HCT116 (cell line): Measurements from ENCODE around the gene SPTBN1. TPM values are rescaled to one million over a fixed set of nuclear protein-coding genes. Genes with fewer than 3 reads are reported as not detected.

ENCODE experiments used
- ATAC-seq: fragments of 200-7000 bp; cut with Tn5 transposase; 2 replicates; pipeline ENCODE4 v1.9.1; 2020; ENCODE audit warnings: mild to moderate bottlenecking, moderate library complexity
- BruUV-seq: library from RNA; stranded (reverse); fragments of 400-500 nt; replicated peaks from 2 replicates; lab custom pipeline; 2021; lab: Mats Ljungman, UMichigan
- CTCF ChIA-PET: fragments of 300-600 bp; sonication (Branson Sonifier 250); formaldehyde crosslinking; loops from one replicate; lab custom pipeline; 2021; ENCODE audit warnings: antibody characterized with exemption; lab: Charles Lee
- POLR2A ChIA-PET: fragments of 300-600, 350-600 bp; sonication (Branson Sonifier 250); formaldehyde crosslinking; loops from one replicate; lab custom pipeline; 2021; ENCODE audit warnings: antibody characterized with exemption; lab: Charles Lee
- RAD21 ChIA-PET, 2 experiments: fragments of 300-600 bp; sonication (Branson Sonifier 250); formaldehyde crosslinking; loops; one replicate each; lab custom pipeline; 2023; ENCODE audit warnings: low total read pairs in 2 of 2; ENCODE audit not compliant: uncharacterized antibody in 2 of 2, unreplicated experiment in 2 of 2, low non-redundant PET in 1 of 2; lab: Charles Lee
- DNase-seq: peaks from one replicate; pipeline ENCODE4 v3.0.0-alpha.2; 2010; ENCODE audit warnings: low read depth, low spot score
- H2AFZ ChIP-seq: fragments of 200-600 bp; shearing (Covaris generic), sonication (generic); 2 replicates; pipeline ENCODE4 v1.6.1; 2017; ENCODE audit warnings: low read depth, mixed run types, mixed read lengths, antibody characterized with exemption, low read length; ENCODE audit not compliant: poor library complexity, severe bottlenecking
- H3K27ac ChIP-seq: 2 replicates; pipeline ENCODE4 v1.5.1; 2012; ENCODE audit warnings: low read depth, low read length
- H3K27me3 ChIP-seq: fragments of 200-600 bp; sonication (generic); 2 replicates; pipeline ENCODE4 v1.6.1; 2016; ENCODE audit warnings: mixed run types, low read length, mixed read lengths; ENCODE audit not compliant: insufficient read depth
- H3K36me3 ChIP-seq, 2 experiments: fragments of 200-500 bp in 1 of 2; fragments of 200-600 bp in 1 of 2; sonication (Bioruptor generic) in 1 of 2; sonication (generic) in 1 of 2; 2 replicates each; pipeline versions ENCODE4 v1.5.1 to v1.6.1; 2014 to 2016; ENCODE audit warnings: low read length in 2 of 2, inconsistent platforms in 1 of 2, mixed read lengths in 1 of 2, mixed run types in 1 of 2; ENCODE audit not compliant: insufficient read depth in 2 of 2, control insufficient read depth in 1 of 2
- H3K4me1 ChIP-seq, 2 experiments: fragments of 200-600 bp in 1 of 2; sonication (generic) in 1 of 2; 2 replicates each; pipeline versions ENCODE4 v1.5.1 to v1.6.1; 2012 to 2017; ENCODE audit warnings: low read length in 2 of 2, inconsistent platforms in 1 of 2, mild to moderate bottlenecking in 1 of 2, mixed read lengths in 1 of 2, mixed run types in 1 of 2, moderate library complexity in 1 of 2; ENCODE audit not compliant: insufficient read depth in 2 of 2, control insufficient read depth in 1 of 2
- H3K4me2 ChIP-seq: fragments of 200-600 bp; sonication (generic); 2 replicates; pipeline ENCODE4 v1.6.1; 2017; ENCODE audit warnings: mixed run types, low read length, mixed read lengths
- H3K4me3 ChIP-seq, 2 experiments: fragments of 200-600 bp in 1 of 2; sonication (generic) in 1 of 2; replicated peaks in 1 of 2; 2 replicates each; pipeline ENCODE4 v1.5.1; 2011 to 2016; ENCODE audit warnings: low read length in 2 of 2, control low read depth in 1 of 2, low read depth in 1 of 2, mild to moderate bottlenecking in 1 of 2, mixed read lengths in 1 of 2, mixed run types in 1 of 2
- H3K79me2 ChIP-seq: fragments of 200-600 bp; sonication (generic); 2 replicates; pipeline ENCODE4 v1.6.1; 2017; ENCODE audit warnings: mild to moderate bottlenecking, mixed run types, low read length, moderate library complexity, mixed read lengths; ENCODE audit not compliant: insufficient read depth
- H3K9ac ChIP-seq: fragments of 200-600 bp; sonication (generic); 2 replicates; pipeline ENCODE4 v1.6.1; 2016; ENCODE audit warnings: low read length, mixed read lengths
- H3K9me2 ChIP-seq: fragments of 200-600 bp; sonication (generic), shearing (Covaris generic); 2 replicates; pipeline ENCODE4 v1.6.1; 2017; ENCODE audit warnings: mixed run types, mild to moderate bottlenecking, moderate library complexity; ENCODE audit not compliant: insufficient read depth
- H3K9me3 ChIP-seq, 2 experiments: fragments of 200-500 bp in 1 of 2; fragments of 200-600 bp in 1 of 2; sonication (Bioruptor generic) in 1 of 2; sonication (generic) in 1 of 2; 2 replicates each; pipeline ENCODE4 v1.6.1; 2014 to 2017; ENCODE audit warnings: low read length in 2 of 2, mixed read lengths in 2 of 2, inconsistent platforms in 1 of 2, low read depth in 1 of 2, mild to moderate bottlenecking in 1 of 2, mixed run types in 1 of 2, moderate library complexity in 1 of 2; ENCODE audit not compliant: control insufficient read depth in 1 of 2, insufficient read depth in 1 of 2
- H4K20me1 ChIP-seq: fragments of 200-600 bp; sonication (generic), shearing (Covaris generic); 2 replicates; pipeline ENCODE4 v1.6.1; 2017; ENCODE audit warnings: mixed run types, mild to moderate bottlenecking, moderate library complexity; ENCODE audit not compliant: insufficient read depth
- ATF3 ChIP-seq: IDR thresholded peaks from 2 replicates; pipeline ENCODE4 v1.6.1; 2012
- CBX3 ChIP-seq: IDR thresholded peaks from 2 replicates; pipeline ENCODE4 v1.6.1; 2012; ENCODE audit warnings: low read depth
- CEBPB ChIP-seq: IDR thresholded peaks from 2 replicates; pipeline ENCODE4 v1.6.1; 2012; ENCODE audit warnings: low read depth
- EGR1 ChIP-seq: IDR thresholded peaks from 2 replicates; pipeline ENCODE4 v1.6.1; 2012; ENCODE audit warnings: low read depth
- ELF1 ChIP-seq: IDR thresholded peaks from 2 replicates; pipeline ENCODE4 v1.6.1; 2012; ENCODE audit warnings: low read depth, borderline replicate concordance
- EZH2 ChIP-seq: fragments of 200-600 bp; sonication (generic); IDR thresholded peaks from 2 replicates; pipeline ENCODE4 v1.6.1; 2017; ENCODE audit warnings: antibody characterized with exemption, mixed run types
- FOSL1 ChIP-seq: IDR thresholded peaks from 2 replicates; pipeline ENCODE4 v1.6.1; 2012; ENCODE audit warnings: low read depth
- POLR2A ChIP-seq: IDR thresholded peaks from 2 replicates; pipeline ENCODE4 v1.7.0; 2011; ENCODE audit warnings: borderline replicate concordance; ENCODE audit not compliant: insufficient read depth, insufficient read length; ENCODE audit errors: extremely low read depth
- RAD21 ChIP-seq: IDR thresholded peaks from 2 replicates; pipeline ENCODE4 v1.6.1; 2012; ENCODE audit warnings: low read depth, mild to moderate bottlenecking
- SIN3A ChIP-seq: IDR thresholded peaks from 2 replicates; pipeline ENCODE4 v1.6.1; 2012; ENCODE audit warnings: low read depth
- SRF ChIP-seq: IDR thresholded peaks from 2 replicates; pipeline ENCODE4 v1.6.1; 2012; ENCODE audit warnings: low read depth
- YY1 ChIP-seq: IDR thresholded peaks from 2 replicates; pipeline ENCODE4 v1.6.1; 2011; ENCODE audit warnings: low read length, low read depth, moderate library complexity, mild to moderate bottlenecking; ENCODE audit not compliant: insufficient replicate concordance; ENCODE audit errors: extremely low read depth
- ZBTB33 ChIP-seq: IDR thresholded peaks from 2 replicates; pipeline ENCODE4 v1.6.1; 2011; ENCODE audit warnings: mild to moderate bottlenecking, low read length, moderate library complexity; ENCODE audit not compliant: insufficient replicate concordance; ENCODE audit errors: extremely low read depth
- ZFX ChIP-seq: fragments of 450-650 bp; IDR thresholded peaks from 2 replicates; pipeline ENCODE4 v1.6.1; 2017
- ZNF274 ChIP-seq: fragments of 200-500 bp; sonication (Bioruptor generic); IDR thresholded peaks from 2 replicates; pipeline ENCODE4 v1.6.1; 2014; ENCODE audit warnings: mild to moderate bottlenecking, low read depth, low read length, inconsistent platforms
- intact Hi-C: fragments of 100-400 bp; cut with micrococcal nuclease; formaldehyde crosslinking; loops from 2 replicates; pipeline ENCODE4 v1.10.0; 2022
- total RNA-seq: library from RNA; stranded (reverse); gene quantifications from one replicate; pipeline ENCODE4 v1.2.1, GENCODE V29; 2021; ENCODE audit not compliant: unreplicated experiment
- TF ChIP-seq, protein P1 (sequence below), 3 experiments: fragments of 200-600 bp in 1 of 3; sonication (generic) in 1 of 3; IDR thresholded peaks in 2 of 3; conservative IDR thresholded peaks in 1 of 3; 2 replicates each; pipeline ENCODE4 v1.5.1; 2012 to 2017; ENCODE audit warnings: low read depth in 2 of 3, low read length in 2 of 3, antibody characterized with exemption in 1 of 3, borderline replicate concordance in 1 of 3, control low read depth in 1 of 3, mild to moderate bottlenecking in 1 of 3, mixed read lengths in 1 of 3, mixed run types in 1 of 3, moderate library complexity in 1 of 3; ENCODE audit not compliant: insufficient read depth in 1 of 3

The SPTBN1 gene
- total RNA-seq, 1 experiment from 2014 or later: 84.4 TPM

GRCh38 chr2:54477896-54478295, 21.8 kb downstream of the SPTBN1 start (continued):
- TF ChIP-seq ZFX (no peak), RAD21 (no peak)

DNA sequence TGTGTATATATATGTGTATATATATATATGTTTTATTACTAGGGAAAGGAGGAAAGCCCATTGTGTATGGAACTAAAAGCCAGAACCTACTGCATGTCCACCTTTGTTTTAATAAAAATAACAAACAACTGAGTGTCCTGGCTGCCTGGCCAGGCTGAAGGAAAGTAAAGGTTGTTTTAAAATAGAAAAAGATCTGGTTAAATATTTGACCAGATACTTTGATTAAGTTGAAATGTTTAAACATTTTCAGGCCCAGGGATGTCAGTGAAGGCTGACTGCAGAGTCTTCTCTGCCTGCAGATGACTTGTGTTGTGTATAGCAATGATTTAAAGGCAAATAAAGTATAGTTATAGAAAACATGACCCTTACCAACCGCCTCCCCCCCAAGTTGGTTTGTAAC, 22.8 kb downstream of the SPTBN1 start:
- CTCF ChIA-PET: no interaction called here
- POLR2A ChIA-PET: no interaction called here
- intact Hi-C loops: no loop called here
- H3K27me3 ChIP-seq: no peaks in the 10 kb centered on the region
- RAD21 ChIA-PET: no interaction called here
- no peak overlapping the region for H3K9ac ChIP-seq
- H4K20me1 ChIP-seq: no peaks in the 10 kb centered on the region
- ATAC-seq (no peak), DNase-seq (no peak)
- H3K9me3 ChIP-seq: no peaks in the 10 kb centered on the region
- H3K4me1 ChIP-seq: peaks cover 22 to 50% of the 10 kb centered on the region in 2 experiments
- BruUV-seq: no TSS peak
- H2AFZ ChIP-seq: no peak overlapping the region
- H3K4me3 ChIP-seq: no peak overlapping the region
- no peaks in the 10 kb centered on the region for H3K9me2 ChIP-seq
- no peak for TF ChIP-seq SRF
- H3K4me2 ChIP-seq: peak overlapping the region; percentile 0; the same call in 1 of the 2 replicates
- H3K36me3 ChIP-seq: no peaks in the 10 kb centered on the region
- 0 out of 2 replicates have a peak, but pooled peaks cover 7% of the 10 kb centered on the region for H3K79me2 ChIP-seq
- H3K27ac ChIP-seq: no peak overlapping the region

GRCh38 chr2:54479424-54479823, 23.3 kb downstream of the SPTBN1 start:
- Histone ChIP-seq H3K36me3 (no peaks in the 10 kb centered on the region), H3K4me3 (no peak overlapping the region), H3K9me2 (no peaks in the 10 kb centered on the region), H2AFZ (no peak overlapping the region), H3K4me1 (peaks cover 26 to 56% of the 10 kb centered on the region in 2 experiments), H3K27ac (no peak overlapping the region), H3K9ac (no peak overlapping the region), H3K27me3 (no peaks in the 10 kb centered on the region), H3K79me2 (0 out of 2 replicates have a peak, but pooled peaks cover 7% of the 10 kb centered on the region), H3K4me2 (peak overlapping the region; percentile 0; the same call in 1 of the 2 replicates), H4K20me1 (no peaks in the 10 kb centered on the region), H3K9me3 (no peaks in the 10 kb centered on the region)
- ATAC-seq: no peak
- POLR2A ChIA-PET: no interaction called here
- CTCF ChIA-PET: no interaction called here
- RAD21 ChIA-PET: interaction anchor here in 1 of 2 experiments (0.5 kb wide), 1 partner anchor 935 kb away, joined by 3 read pairs; no protein-coding TSS in a partner anchor
- no TSS peak for BruUV-seq
- intact Hi-C loops: no loop called here
- DNase-seq: no peak
- TF ChIP-seq ZNF274: no peak
- TF ChIP-seq EGR1: no peak
- no peak for TF ChIP-seq YY1
- peak; percentile 71 for TF ChIP-seq CEBPB
- TF ChIP-seq, protein P1, sequence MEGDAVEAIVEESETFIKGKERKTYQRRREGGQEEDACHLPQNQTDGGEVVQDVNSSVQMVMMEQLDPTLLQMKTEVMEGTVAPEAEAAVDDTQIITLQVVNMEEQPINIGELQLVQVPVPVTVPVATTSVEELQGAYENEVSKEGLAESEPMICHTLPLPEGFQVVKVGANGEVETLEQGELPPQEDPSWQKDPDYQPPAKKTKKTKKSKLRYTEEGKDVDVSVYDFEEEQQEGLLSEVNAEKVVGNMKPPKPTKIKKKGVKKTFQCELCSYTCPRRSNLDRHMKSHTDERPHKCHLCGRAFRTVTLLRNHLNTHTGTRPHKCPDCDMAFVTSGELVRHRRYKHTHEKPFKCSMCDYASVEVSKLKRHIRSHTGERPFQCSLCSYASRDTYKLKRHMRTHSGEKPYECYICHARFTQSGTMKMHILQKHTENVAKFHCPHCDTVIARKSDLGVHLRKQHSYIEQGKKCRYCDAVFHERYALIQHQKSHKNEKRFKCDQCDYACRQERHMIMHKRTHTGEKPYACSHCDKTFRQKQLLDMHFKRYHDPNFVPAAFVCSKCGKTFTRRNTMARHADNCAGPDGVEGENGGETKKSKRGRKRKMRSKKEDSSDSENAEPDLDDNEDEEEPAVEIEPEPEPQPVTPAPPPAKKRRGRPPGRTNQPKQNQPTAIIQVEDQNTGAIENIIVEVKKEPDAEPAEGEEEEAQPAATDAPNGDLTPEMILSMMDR (IDR thresholded peaks at IDR 0.05 in 2 of 3, conservative IDR thresholded peaks at IDR 0.05 in 1 of 3; ENCODE audit: borderline replicate concordance in 1 of 3, insufficient read depth in 1 of 3, low read depth in 2 of 3, low read length in 2 of 3): no peak
- TF ChIP-seq FOSL1: peak; percentile 44
- no peak for TF ChIP-seq ATF3
- TF ChIP-seq SIN3A: no peak
- no peak for TF ChIP-seq ZBTB33
- TF ChIP-seq EZH2: no peak
- TF ChIP-seq CBX3: no peak
- no peak for TF ChIP-seq POLR2A
- no peak for TF ChIP-seq ELF1
